H9 (cell line): ENCODE measurements around the gene IRF1. TPM values are rescaled to one million over a fixed set of nuclear protein-coding genes. Genes with fewer than 3 reads are reported as not detected.

Experiments used
- DNase-seq: peaks from one replicate; pipeline ENCODE4 v3.0.0-alpha.2; 2017
- H2AFZ ChIP-seq: one replicate; pipeline ENCODE4 v1.6.1; 2013; ENCODE audit warnings: mild to moderate bottlenecking, low read length, control low read depth, moderate library complexity
- H2AK5ac ChIP-seq: 2 replicates; pipeline ENCODE4 v1.6.1; 2013; ENCODE audit warnings: low read length, control low read depth, mixed read lengths; ENCODE audit not compliant: insufficient read length
- H2BK120ac ChIP-seq: one replicate; pipeline ENCODE4 v1.6.1; 2013; ENCODE audit warnings: low read depth, mild to moderate bottlenecking, low read length, control low read depth, inconsistent platforms; ENCODE audit not compliant: poor library complexity, severe bottlenecking
- H2BK12ac ChIP-seq: 2 replicates; pipeline ENCODE4 v1.6.1; 2013; ENCODE audit warnings: low read length, control low read depth, mixed read lengths, low read depth; ENCODE audit not compliant: insufficient read length
- H2BK15ac ChIP-seq: 2 replicates; pipeline ENCODE4 v1.6.1; 2013; ENCODE audit warnings: low read depth, low read length, control low read depth
- H2BK20ac ChIP-seq: one replicate; pipeline ENCODE4 v1.6.1; 2013; ENCODE audit warnings: low read depth, mild to moderate bottlenecking, low read length, control low read depth, inconsistent platforms; ENCODE audit not compliant: poor library complexity, severe bottlenecking
- H2BK5ac ChIP-seq: 2 replicates; pipeline ENCODE4 v1.6.1; 2013; ENCODE audit warnings: low read length, control low read depth, mixed read lengths; ENCODE audit not compliant: insufficient read length
- H3K14ac ChIP-seq: 2 replicates; pipeline ENCODE4 v1.6.1; 2013; ENCODE audit warnings: low read length, control low read depth; ENCODE audit not compliant: insufficient read depth
- H3K18ac ChIP-seq: 2 replicates; pipeline ENCODE4 v1.6.1; 2013; ENCODE audit warnings: low read depth, mild to moderate bottlenecking, mixed read lengths, low read length, control low read depth; ENCODE audit not compliant: insufficient read length
- H3K23ac ChIP-seq: 2 replicates; pipeline ENCODE4 v1.6.1; 2013; ENCODE audit warnings: low read length, control low read depth, mixed read lengths, low read depth; ENCODE audit not compliant: insufficient read length
- H3K23me2 ChIP-seq: 2 replicates; pipeline ENCODE4 v1.6.1; 2013; ENCODE audit warnings: low read depth, mild to moderate bottlenecking, mixed read lengths, low read length, control low read depth; ENCODE audit not compliant: insufficient read length, poor library complexity, severe bottlenecking
- H3K27ac ChIP-seq: 2 replicates; pipeline ENCODE4 v1.5.1; 2013; ENCODE audit warnings: low read length, control low read depth, mixed read lengths, low read depth; ENCODE audit not compliant: insufficient read length
- H3K27me3 ChIP-seq: 2 replicates; pipeline ENCODE4 v1.6.1; 2013; ENCODE audit warnings: low read length, control low read depth, inconsistent platforms; ENCODE audit not compliant: insufficient read depth
- H3K4ac ChIP-seq: 2 replicates; pipeline ENCODE4 v1.6.1; 2013; ENCODE audit warnings: low read depth, mild to moderate bottlenecking, control low read depth, inconsistent platforms, low read length, moderate library complexity
- H3K4me1 ChIP-seq: 2 replicates; pipeline ENCODE4 v1.6.1; 2013; ENCODE audit warnings: low read length, control low read depth, inconsistent platforms; ENCODE audit not compliant: insufficient read depth
- H3K4me2 ChIP-seq: 2 replicates; pipeline ENCODE4 v1.6.1; 2013; ENCODE audit warnings: low read length, control low read depth, mixed read lengths; ENCODE audit not compliant: insufficient read length, insufficient read depth
- H3K56ac ChIP-seq: 2 replicates; pipeline ENCODE4 v1.6.1; 2013; ENCODE audit warnings: low read depth, mild to moderate bottlenecking, mixed read lengths, low read length, control low read depth; ENCODE audit not compliant: insufficient read length
- H3K79me1 ChIP-seq: 2 replicates; pipeline ENCODE4 v1.6.1; 2013; ENCODE audit warnings: low read depth, mild to moderate bottlenecking, moderate library complexity, low read length, control low read depth, inconsistent platforms; ENCODE audit not compliant: insufficient read depth, poor library complexity, severe bottlenecking
- H3K79me2 ChIP-seq: 2 replicates; pipeline ENCODE4 v1.6.1; 2013; ENCODE audit warnings: low read length, control low read depth, inconsistent platforms; ENCODE audit not compliant: insufficient read depth
- H3K9ac ChIP-seq: 2 replicates; pipeline ENCODE4 v1.6.1; 2013; ENCODE audit warnings: low read length, control low read depth, mixed read lengths; ENCODE audit not compliant: insufficient read length; ENCODE audit errors: extremely low read depth
- H3K9me3 ChIP-seq: one replicate; pipeline ENCODE4 v1.6.1; 2013; ENCODE audit warnings: low read depth, low read length, inconsistent platforms; ENCODE audit not compliant: control insufficient read depth
- H3T11ph ChIP-seq: one replicate; pipeline ENCODE4 v1.6.1; 2013; ENCODE audit warnings: mild to moderate bottlenecking, low read length, control low read depth, inconsistent platforms
- H4K20me1 ChIP-seq: one replicate; pipeline ENCODE4 v1.6.1; 2013; ENCODE audit not compliant: control insufficient read depth, insufficient read length, insufficient read depth
- H4K5ac ChIP-seq: 2 replicates; pipeline ENCODE4 v1.6.1; 2013; ENCODE audit warnings: low read depth, mild to moderate bottlenecking, mixed read lengths, low read length, control low read depth; ENCODE audit not compliant: insufficient read length
- H4K8ac ChIP-seq: replicated peaks from 2 replicates; pipeline ENCODE4 v1.6.1; 2013; ENCODE audit warnings: low read length, control low read depth, mixed read lengths, low read depth; ENCODE audit not compliant: insufficient read length
- H4K91ac ChIP-seq: 2 replicates; pipeline ENCODE4 v1.6.1; 2013; ENCODE audit warnings: low read depth, mild to moderate bottlenecking, moderate library complexity, mixed read lengths, low read length, control low read depth; ENCODE audit not compliant: insufficient read length
- H3K27ac Mint-ChIP-seq, 3 experiments: 2 replicates in 2 of 3; 3 replicates in 1 of 3; pipeline ENCODE4 v1.8.0; 2020 to 2021; ENCODE audit warnings: mixed read lengths in 3 of 3, mild to moderate bottlenecking in 1 of 3, moderate library complexity in 1 of 3
- H3K27me3 Mint-ChIP-seq: 2 replicates; pipeline ENCODE4 v1.8.0; 2021; ENCODE audit warnings: low read depth, mild to moderate bottlenecking, moderate library complexity, mixed read lengths
- H3K36me3 Mint-ChIP-seq, 3 experiments: 2 replicates in 2 of 3; 3 replicates in 1 of 3; pipeline ENCODE4 v1.8.0; 2020 to 2021; ENCODE audit warnings: low read depth in 3 of 3, mixed read lengths in 3 of 3; ENCODE audit not compliant: insufficient read depth in 1 of 3
- H3K4me1 Mint-ChIP-seq, 2 experiments: 2 replicates each; pipeline ENCODE4 v1.8.0; 2020; ENCODE audit warnings: mixed read lengths in 2 of 2
- H3K4me3 Mint-ChIP-seq, 2 experiments: 2 replicates in 1 of 2; 3 replicates in 1 of 2; pipeline ENCODE4 v1.8.0; 2020 to 2021; ENCODE audit warnings: mild to moderate bottlenecking in 2 of 2, mixed read lengths in 2 of 2, moderate library complexity in 1 of 2
- H3K9me3 Mint-ChIP-seq, 2 experiments: 2 replicates in 1 of 2; 3 replicates in 1 of 2; pipeline ENCODE4 v1.8.0; 2020; ENCODE audit warnings: mild to moderate bottlenecking in 2 of 2, mixed read lengths in 2 of 2, moderate library complexity in 1 of 2
- WGBS: extraction: QIAGEN DNeasy Blood & Tissue Kit; methylation state at CpG from one replicate; pipeline ENCODE4 v1.1.7; 2013; ENCODE audit warnings: missing lambda C conversion rate, low lambda C conversion rate, mixed read lengths; ENCODE audit not compliant: insufficient read length; ENCODE audit errors: extremely low coverage; 5-methylcytosine and 5-hydroxymethylcytosine counted together
- total RNA-seq: library from RNA; stranded (reverse); gene quantifications from 2 replicates; pipeline ENCODE4 v1.2.1, GENCODE V29; 2021
- TF ChIP-seq, protein P1 (sequence below): fragments of 200-600 bp; sonication (generic); conservative IDR thresholded peaks from 3 replicates; pipeline ENCODE4 v1.8.0; 2021; ENCODE audit warnings: antibody characterized with exemption, mild to moderate bottlenecking

Gene IRF1
- total RNA-seq, 1 experiment from 2014 or later: 8.7 TPM

DNA sequence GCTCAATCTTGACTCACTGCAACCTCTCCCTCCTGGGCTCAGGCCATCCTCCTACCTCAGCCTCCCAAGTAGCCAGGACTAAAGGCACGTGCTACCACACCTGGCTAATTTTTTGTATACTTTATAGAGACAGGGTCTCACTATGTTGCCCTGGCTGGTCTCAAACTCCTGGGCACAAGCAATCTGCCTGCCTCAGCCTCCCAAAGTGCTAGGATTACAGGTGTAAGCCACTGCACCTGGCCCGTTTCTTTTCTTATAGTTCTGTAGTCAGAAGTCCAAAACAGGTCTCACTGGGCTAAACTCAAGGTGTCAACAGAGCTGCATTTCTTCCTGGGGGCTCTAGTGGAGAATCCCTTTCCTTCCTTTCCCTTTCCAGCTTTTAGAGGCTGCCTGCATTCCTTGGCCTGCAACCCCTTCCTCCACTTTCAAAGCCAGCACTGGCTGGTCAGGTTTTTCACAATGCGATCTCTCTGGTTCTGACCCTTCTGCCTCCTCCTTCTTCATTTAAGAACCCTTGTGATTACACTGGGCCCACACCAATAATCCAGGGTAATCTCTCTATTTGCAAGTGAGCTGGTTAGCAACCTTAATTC is 16.3 kb downstream of the IRF1 start:
- Mint-ChIP-seq H3K9me3 (peaks cover 0 to 2% of the 10 kb centered on the region in 2 experiments; a peak in 2 of 5 replicates), H3K27ac (peak overlapping the region; percentile 7 to 55 (median 26); a peak in 4 of 7 replicates), H3K4me3 (peak overlapping the region in 1 of 2 experiments; percentile 10; a peak in 1 of 5 replicates), H3K36me3 (no peaks in the 10 kb centered on the region; a peak in 1 of 7 replicates), H3K27me3 (no peaks in the 10 kb centered on the region), H3K4me1 (peaks cover 19 to 20% of the 10 kb centered on the region in 2 experiments)
- no peaks in the 10 kb centered on the region for H4K20me1 ChIP-seq
- peaks cover 2% of the 10 kb centered on the region; the same call in 1 of the 2 replicates for H3K4me1 ChIP-seq
- TF ChIP-seq, protein P1, sequence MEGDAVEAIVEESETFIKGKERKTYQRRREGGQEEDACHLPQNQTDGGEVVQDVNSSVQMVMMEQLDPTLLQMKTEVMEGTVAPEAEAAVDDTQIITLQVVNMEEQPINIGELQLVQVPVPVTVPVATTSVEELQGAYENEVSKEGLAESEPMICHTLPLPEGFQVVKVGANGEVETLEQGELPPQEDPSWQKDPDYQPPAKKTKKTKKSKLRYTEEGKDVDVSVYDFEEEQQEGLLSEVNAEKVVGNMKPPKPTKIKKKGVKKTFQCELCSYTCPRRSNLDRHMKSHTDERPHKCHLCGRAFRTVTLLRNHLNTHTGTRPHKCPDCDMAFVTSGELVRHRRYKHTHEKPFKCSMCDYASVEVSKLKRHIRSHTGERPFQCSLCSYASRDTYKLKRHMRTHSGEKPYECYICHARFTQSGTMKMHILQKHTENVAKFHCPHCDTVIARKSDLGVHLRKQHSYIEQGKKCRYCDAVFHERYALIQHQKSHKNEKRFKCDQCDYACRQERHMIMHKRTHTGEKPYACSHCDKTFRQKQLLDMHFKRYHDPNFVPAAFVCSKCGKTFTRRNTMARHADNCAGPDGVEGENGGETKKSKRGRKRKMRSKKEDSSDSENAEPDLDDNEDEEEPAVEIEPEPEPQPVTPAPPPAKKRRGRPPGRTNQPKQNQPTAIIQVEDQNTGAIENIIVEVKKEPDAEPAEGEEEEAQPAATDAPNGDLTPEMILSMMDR: no peak
- no peak overlapping the region for H3K9ac ChIP-seq
- no peak overlapping the region for H2BK120ac ChIP-seq
- no peak overlapping the region for H3T11ph ChIP-seq
- H3K9me3 ChIP-seq: no peaks in the 10 kb centered on the region
- H2BK5ac ChIP-seq: no peak overlapping the region
- H4K8ac ChIP-seq: no peak overlapping the region
- no peak overlapping the region for H2BK20ac ChIP-seq
- no peaks in the 10 kb centered on the region for H3K79me1 ChIP-seq
- H2AK5ac ChIP-seq: no peak overlapping the region
- H2AFZ ChIP-seq: no peak overlapping the region
- WGBS: no CpG with 5 or more reads among the region's 3 CpGs
- no peak overlapping the region for H3K27ac ChIP-seq
- H3K27me3 ChIP-seq: no peaks in the 10 kb centered on the region
- H3K79me2 ChIP-seq: no peaks in the 10 kb centered on the region
- no peak overlapping the region for H4K91ac ChIP-seq
- H4K5ac ChIP-seq: no peak overlapping the region
- no peak overlapping the region for H3K18ac ChIP-seq
- H3K4ac ChIP-seq: no peak overlapping the region
- H3K4me2 ChIP-seq: no peak overlapping the region
- H2BK12ac ChIP-seq: no peak overlapping the region
- no peak overlapping the region for H3K56ac ChIP-seq
- DNase-seq: no peak
- H3K23me2 ChIP-seq: no peaks in the 10 kb centered on the region
- no peak overlapping the region for H2BK15ac ChIP-seq
- no peak overlapping the region for H3K23ac ChIP-seq
- no peak overlapping the region for H3K14ac ChIP-seq
